HG03575 (cell line): ENCODE measurements around the gene HYDIN.

ENCODE experiments used
- ATAC-seq: cut with Tn5 transposase; IDR thresholded peaks from one replicate; pipeline ENCODE4 v1.9.1; 2021; ENCODE audit not compliant: unreplicated experiment, insufficient number of reproducible peaks, low FRiP score; ENCODE audit errors: extremely low read depth

Gene HYDIN

GRCh38 chr16:70779361-70779760, 451.2 kb downstream of the HYDIN start:
- no peak for ATAC-seq

GRCh38 chr16:70778901-70779309, 451.6 kb downstream of the HYDIN start:
- no peak for ATAC-seq

- no peak for ATAC-seq
Observed at GRCh38 chr16:70777973-70778406, 452.5 kb downstream of the HYDIN start.

GRCh38 chr16:70777496-70777895, 453.0 kb downstream of the HYDIN start:
- no peak for ATAC-seq

GRCh38 chr16:70775399-70775798, 455.1 kb downstream of the HYDIN start:
- no peak for ATAC-seq

- ATAC-seq = no peak
Observed at GRCh38 chr16:70774261-70774660, 456.3 kb downstream of the HYDIN start.

- no peak for ATAC-seq
Observed at GRCh38 chr16:70772493-70772892, 458.0 kb downstream of the HYDIN start.

- no peak for ATAC-seq
Observed at GRCh38 chr16:70770626-70771552, 459.6 kb downstream of the HYDIN start.

- ATAC-seq = no peak
Observed at GRCh38 chr16:70770291-70770625, 460.3 kb downstream of the HYDIN start.

- ATAC-seq = no peak
Observed at GRCh38 chr16:70769761-70770160, 460.8 kb downstream of the HYDIN start.

- no peak for ATAC-seq
Observed at GRCh38 chr16:70769131-70769530, 461.4 kb downstream of the HYDIN start.

- ATAC-seq = no peak
Observed at GRCh38 chr16:70768203-70768580, 462.3 kb downstream of the HYDIN start.

GRCh38 chr16:70767377-70768202, 462.9 kb downstream of the HYDIN start:
- no peak for ATAC-seq

- no peak for ATAC-seq
Observed at GRCh38 chr16:70766658-70767057, 463.9 kb downstream of the HYDIN start.

GRCh38 chr16:70766176-70766575, 464.3 kb downstream of the HYDIN start:
- ATAC-seq = no peak

- ATAC-seq = no peak
Observed at GRCh38 chr16:70765491-70765890, 465.0 kb downstream of the HYDIN start.

- ATAC-seq = no peak
Observed at GRCh38 chr16:70764632-70765031, 465.9 kb downstream of the HYDIN start.

GRCh38 chr16:70760221-70760620, 470.3 kb downstream of the HYDIN start:
- no peak for ATAC-seq

GRCh38 chr16:70759666-70760065, 470.9 kb downstream of the HYDIN start:
- no peak for ATAC-seq

GRCh38 chr16:70758786-70759185, 471.7 kb downstream of the HYDIN start:
- ATAC-seq = no peak
